HepG2 (cell line): Measurements from ENCODE around the gene ATP6V0E1. TPM values are rescaled to one million over a fixed set of nuclear protein-coding genes. Genes with fewer than 3 reads are reported as not detected.
A peak's percentile ranks its signal among the peaks of the same experiment; 100 is the strongest.

ENCODE experiments used
- ATAC-seq: fragments of 200-7000 bp; cut with Tn5 transposase; 3 replicates; pipeline ENCODE4 v1.9.1; 2020; ENCODE audit warnings: mild to moderate bottlenecking, moderate library complexity
- BruUV-seq: library from RNA; stranded (reverse); fragments of 400-500 nt; replicated peaks from 2 replicates; lab custom pipeline; 2021; lab: Mats Ljungman, UMichigan
- CTCF ChIA-PET: fragments of 300-600 bp; formaldehyde crosslinking; extraction: SDS; loops from one replicate; lab custom pipeline; 2021; ENCODE audit warnings: low total read pairs, inconsistent platforms, low intra/inter-chr PET ratio; lab: Yijun Ruan, JAX
- POLR2A ChIA-PET: fragments of 350-600 bp; sonication (Branson Sonifier 250); formaldehyde crosslinking; loops from one replicate; lab custom pipeline; 2020; ENCODE audit warnings: antibody characterized with exemption, inconsistent platforms; lab: Yijun Ruan, JAX
- DNase-seq: peaks from one replicate; pipeline ENCODE4 v3.0.0-alpha.2; 2015; ENCODE audit warnings: low spot score
- FAIRE-seq: peaks from 3 replicates; lab custom pipeline; 2011; peaks lifted over from hg19 to GRCh38; lab: Jason Lieb, UNC
- H2AFZ ChIP-seq: one replicate; pipeline ENCODE4 v1.6.1; 2011; ENCODE audit warnings: low read length, inconsistent platforms
- H3K27ac ChIP-seq: fragments of 300-600 bp; 3 replicates; pipeline ENCODE4 v1.8.0; 2011; ENCODE audit warnings: mixed run types, mild to moderate bottlenecking, mixed read lengths, low read length, inconsistent platforms; ENCODE audit not compliant: insufficient read depth; ENCODE audit errors: extremely low read length
- H3K27me3 ChIP-seq, 2 experiments: fragments of 200-600 bp in 1 of 2; 2 replicates in 1 of 2; 3 replicates in 1 of 2; pipeline versions ENCODE4 v1.6.0 to v1.8.0; 2011; ENCODE audit warnings: low read length in 2 of 2, mild to moderate bottlenecking in 2 of 2, moderate library complexity in 2 of 2, inconsistent platforms in 1 of 2; ENCODE audit not compliant: insufficient read depth in 2 of 2, control insufficient read depth in 1 of 2
- H3K36me3 ChIP-seq, 2 experiments: fragments of 200-600 bp in 1 of 2; replicated peaks in 1 of 2; 2 replicates in 1 of 2; 3 replicates in 1 of 2; pipeline versions ENCODE4 v1.5.1 to v1.8.0; 2011; ENCODE audit warnings: low read length in 2 of 2, inconsistent platforms in 1 of 2; ENCODE audit not compliant: insufficient read depth in 2 of 2, control insufficient read depth in 1 of 2
- H3K4me1 ChIP-seq: 2 replicates; pipeline ENCODE4 v1.5.1; 2012; ENCODE audit warnings: low read length, inconsistent platforms; ENCODE audit not compliant: insufficient read depth
- H3K4me2 ChIP-seq: 2 replicates; pipeline ENCODE4 v1.6.0; 2011; ENCODE audit warnings: low read depth, low read length, inconsistent platforms
- H3K4me3 ChIP-seq, 3 experiments: fragments of 200-600 bp in 1 of 3; sonication (generic), shearing (Covaris generic) in 1 of 3; replicated peaks in 1 of 3; 2 replicates each; pipeline ENCODE4 v1.5.1; 2011 to 2016; ENCODE audit warnings: low read length in 3 of 3, inconsistent platforms in 2 of 3, low read depth in 2 of 3, mild to moderate bottlenecking in 2 of 3, control low read depth in 1 of 3, mixed read lengths in 1 of 3; ENCODE audit not compliant: insufficient read depth in 1 of 3
- H3K79me2 ChIP-seq: one replicate; pipeline ENCODE4 v1.6.1; 2011; ENCODE audit warnings: low read length, inconsistent platforms; ENCODE audit not compliant: insufficient read depth
- H3K9ac ChIP-seq: 2 replicates; pipeline ENCODE4 v1.6.0; 2011; ENCODE audit warnings: mild to moderate bottlenecking, low read depth, low read length, inconsistent platforms; ENCODE audit not compliant: insufficient read depth
- H3K9me3 ChIP-seq: 2 replicates; pipeline ENCODE4 v1.5.1; 2012; ENCODE audit warnings: mild to moderate bottlenecking, low read length
- H4K20me1 ChIP-seq: 2 replicates; pipeline ENCODE4 v1.6.0; 2011; ENCODE audit warnings: inconsistent platforms, mild to moderate bottlenecking, low read length, moderate library complexity; ENCODE audit not compliant: insufficient read depth
- BRCA1 ChIP-seq: sonication (generic); formaldehyde crosslinking; IDR thresholded peaks from 2 replicates; pipeline ENCODE4 v1.4.0; 2020; ENCODE audit warnings: missing genetic modification reagents
- CEBPG ChIP-seq: IDR thresholded peaks from 2 replicates; pipeline ENCODE4 v1.6.1; 2016
- HNF4A ChIP-seq: sonication (generic); formaldehyde crosslinking; IDR thresholded peaks from 2 replicates; pipeline ENCODE4 v1.4.0; 2020; ENCODE audit warnings: missing genetic modification reagents
- MED1 ChIP-seq: sonication (generic); formaldehyde crosslinking; IDR thresholded peaks from 2 replicates; pipeline ENCODE4 v1.4.0; 2020; ENCODE audit warnings: missing genetic modification reagents
- NFE2 ChIP-seq: sonication (generic); formaldehyde crosslinking; IDR thresholded peaks from 2 replicates; pipeline ENCODE4 v1.4.0; 2020; ENCODE audit warnings: missing genetic modification reagents
- NFKBIZ ChIP-seq: IDR thresholded peaks from 2 replicates; pipeline ENCODE4 v1.6.1; 2018; ENCODE audit warnings: missing genetic modification reagents, missing compliant biosample characterization
- PRDM10 ChIP-seq: sonication (generic); formaldehyde crosslinking; IDR thresholded peaks from 2 replicates; pipeline ENCODE4 v1.4.0; 2020; ENCODE audit warnings: low read depth, missing genetic modification reagents
- SP5 ChIP-seq: IDR thresholded peaks from 2 replicates; pipeline ENCODE4 v1.6.1; 2016; ENCODE audit warnings: low read depth, borderline replicate concordance
- THAP11 ChIP-seq: IDR thresholded peaks from 2 replicates; pipeline ENCODE4 v1.6.1; 2016; ENCODE audit warnings: missing biosample characterization, missing genetic modification reagents
- XRCC5 ChIP-seq: fragments of 200-400 bp; formaldehyde crosslinking; optimal IDR thresholded peaks from 2 replicates; pipeline ENCODE3; 2017; ENCODE audit warnings: mild to moderate bottlenecking, low read length
- ZFP91 ChIP-seq: sonication (generic); formaldehyde crosslinking; IDR thresholded peaks from 2 replicates; pipeline ENCODE4 v1.9.0; 2022; ENCODE audit warnings: missing genetic modification reagents, mild to moderate bottlenecking, borderline replicate concordance
- ZNF644 ChIP-seq: IDR thresholded peaks from 2 replicates; pipeline ENCODE4 v1.6.1; 2016; ENCODE audit warnings: low read depth
- ZNF687 ChIP-seq: sonication (generic); formaldehyde crosslinking; IDR thresholded peaks from 2 replicates; pipeline ENCODE4 v1.5.1; 2020; ENCODE audit warnings: mild to moderate bottlenecking, missing genetic modification reagents, moderate library complexity
- WGBS: methylation state at CpG from one replicate; pipeline ENCODE4 v1.1.6; 2017; ENCODE audit warnings: low lambda C conversion rate; 5-methylcytosine and 5-hydroxymethylcytosine counted together
- in situ Hi-C: cut with HindIII; loops from 2 replicates; pipeline ENCODE4 v1.10.0; 2017; ENCODE audit warnings: low pct_unique_long_range_greater_than_20kb; ENCODE audit not compliant: extremely low pct_ligation_motif_present
- intact Hi-C: fragments of 100-400 bp; cut with micrococcal nuclease; formaldehyde crosslinking; loops from one replicate; pipeline ENCODE4 v1.10.0; 2022; ENCODE audit not compliant: unreplicated experiment
- polyA plus RNA-seq, 8 experiments: library from polyadenylated mRNA; depleted of rRNA in 3 of 8; stranded (reverse) in 7 of 8; unstranded in 1 of 8; fragments of >200 nt; fragmentation: Illumina TruSeq in 4 of 8; extraction: Trizol in 4 of 8; gene quantifications; 2 replicates each; pipeline versions ENCODE4 v1.2.1 to v1.2.3, GENCODE V29; 2011 to 2016; ENCODE audit warnings: low read depth in 4 of 8, missing spikeins in 1 of 8, mixed read lengths in 1 of 8; ENCODE audit not compliant: insufficient read depth in 1 of 8
- total RNA-seq, 5 experiments: library from RNA; depleted of rRNA; stranded (reverse); fragments of >200 nt; fragmentation: Illumina TruSeq; extraction: Trizol; gene quantifications; 2 replicates each; pipeline ENCODE4 v1.2.3, GENCODE V29; 2016; ENCODE audit warnings: low read depth in 1 of 5

The ATP6V0E1 gene
- total and polyA plus RNA-seq, 2 of the 13 experiments (the other 11 are each of a cell fraction or from before 2014, with no cell fraction given), result 143 to 215 TPM

GRCh38 chr5:173045474-173045873, 61.9 kb downstream of the ATP6V0E1 start:
- no peak overlapping the region for H3K27ac ChIP-seq
- H3K4me3 ChIP-seq, result peak overlapping the region in 2 of 3 experiments; percentile 32 to 38; a peak in 4 of 6 replicates
- H3K27me3 ChIP-seq, result no peaks in the 10 kb centered on the region
- FAIRE-seq (peak; percentile 81), ATAC-seq (peak; percentile 90), DNase-seq (peak; percentile 70)
- intact Hi-C loops, result no loop called here
- no peak overlapping the region for H2AFZ ChIP-seq
- H3K4me1 ChIP-seq, result peaks cover 59% of the 10 kb centered on the region
- ChIA-PET POLR2A (interaction anchor here (1.0 to 1.5 kb wide), 3 partner anchors 12 to 62 kb away, joined by 3 to 6 read pairs (median 5); partner anchors contain the start of gene ATP6V0E1), CTCF (no interaction called here)
- BruUV-seq, result no TSS peak
- in situ Hi-C loops, result no loop called here
- H3K36me3 ChIP-seq, result no peaks in the 10 kb centered on the region
- WGBS, result 1% methylated on average over 8 of the region's 8 CpGs
- no peaks in the 10 kb centered on the region for H3K79me2 ChIP-seq
- no peaks in the 10 kb centered on the region for H4K20me1 ChIP-seq
- H3K4me2 ChIP-seq, result peak overlapping the region; percentile 66
- no peak overlapping the region for H3K9ac ChIP-seq
- peaks cover 3% of the 10 kb centered on the region; the same call in 1 of the 2 replicates for H3K9me3 ChIP-seq
- TF ChIP-seq ZFP91 (CRISPR knock-in tag), result peak; percentile 32; the same call in 1 of the 2 replicates
- no peak for TF ChIP-seq NFKBIZ
- peak; percentile 95 for TF ChIP-seq SP5 (CRISPR knock-in tag)
- TF ChIP-seq NFE2 (CRISPR knock-in tag), result no peak
- 0 out of 2 replicates have a peak, but pooled peaks have one; percentile 23 for TF ChIP-seq THAP11 (CRISPR knock-in tag)
- TF ChIP-seq ZNF687 (CRISPR knock-in tag), result peak; percentile 38
- no peak for TF ChIP-seq ZNF644 (CRISPR knock-in tag)
- TF ChIP-seq XRCC5, result peak; percentile 28
- TF ChIP-seq BRCA1 (CRISPR knock-in tag), result no peak
- TF ChIP-seq MED1 (CRISPR knock-in tag), result peak; percentile 33; the same call in 1 of the 2 replicates
- TF ChIP-seq PRDM10 (CRISPR knock-in tag), result 0 out of 2 replicates have a peak, but pooled peaks have one; percentile 20
- TF ChIP-seq CEBPG (CRISPR knock-in tag), result 0 out of 2 replicates have a peak, but pooled peaks have one; percentile 6
- TF ChIP-seq HNF4A (CRISPR knock-in tag), result 0 out of 2 replicates have a peak, but pooled peaks have one; percentile 21
